DOHH2 (cell line): ENCODE measurements around the gene MLH3.

Source experiments
- EZH2phosphoT487 ChIP-seq: fragments of 200-600 bp; sonication (generic); IDR thresholded peaks from 2 replicates; pipeline ENCODE4 v1.6.1; 2017; ENCODE audit warnings: borderline replicate concordance, mild to moderate bottlenecking, antibody characterized with exemption, low read length, moderate library complexity, mixed read lengths
- TF ChIP-seq, protein P1 (sequence below): fragments of 200-600 bp; sonication (generic); IDR thresholded peaks from one replicate; pipeline ENCODE4 v1.5.1; 2014; ENCODE audit warnings: antibody characterized with exemption, mild to moderate bottlenecking, low read depth, low read length; ENCODE audit not compliant: poor library complexity, severe bottlenecking

DNA sequence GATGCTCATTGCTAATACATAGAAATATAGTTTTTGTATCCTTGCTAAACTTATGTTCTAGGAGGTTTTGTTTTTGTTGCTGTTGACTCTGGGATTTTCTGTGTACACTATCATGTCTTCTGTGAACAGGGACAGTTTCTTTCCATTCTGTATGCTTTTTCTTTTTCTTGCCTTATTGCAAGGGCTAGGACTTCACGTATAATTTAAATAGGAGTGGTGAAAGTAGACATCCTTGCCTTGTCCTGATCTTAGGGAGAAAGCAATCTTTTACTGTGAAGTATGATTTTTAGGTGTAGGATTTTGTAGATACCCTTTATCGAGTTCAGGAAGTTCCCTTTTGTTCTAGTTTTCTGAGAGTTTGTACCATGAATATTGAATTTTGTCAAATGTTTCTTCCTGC lies 50.0 kb downstream of the MLH3 start:
- TF ChIP-seq, protein P1, sequence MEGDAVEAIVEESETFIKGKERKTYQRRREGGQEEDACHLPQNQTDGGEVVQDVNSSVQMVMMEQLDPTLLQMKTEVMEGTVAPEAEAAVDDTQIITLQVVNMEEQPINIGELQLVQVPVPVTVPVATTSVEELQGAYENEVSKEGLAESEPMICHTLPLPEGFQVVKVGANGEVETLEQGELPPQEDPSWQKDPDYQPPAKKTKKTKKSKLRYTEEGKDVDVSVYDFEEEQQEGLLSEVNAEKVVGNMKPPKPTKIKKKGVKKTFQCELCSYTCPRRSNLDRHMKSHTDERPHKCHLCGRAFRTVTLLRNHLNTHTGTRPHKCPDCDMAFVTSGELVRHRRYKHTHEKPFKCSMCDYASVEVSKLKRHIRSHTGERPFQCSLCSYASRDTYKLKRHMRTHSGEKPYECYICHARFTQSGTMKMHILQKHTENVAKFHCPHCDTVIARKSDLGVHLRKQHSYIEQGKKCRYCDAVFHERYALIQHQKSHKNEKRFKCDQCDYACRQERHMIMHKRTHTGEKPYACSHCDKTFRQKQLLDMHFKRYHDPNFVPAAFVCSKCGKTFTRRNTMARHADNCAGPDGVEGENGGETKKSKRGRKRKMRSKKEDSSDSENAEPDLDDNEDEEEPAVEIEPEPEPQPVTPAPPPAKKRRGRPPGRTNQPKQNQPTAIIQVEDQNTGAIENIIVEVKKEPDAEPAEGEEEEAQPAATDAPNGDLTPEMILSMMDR: no peak
- no peak for TF ChIP-seq EZH2phosphoT487
